Suprapubic skin (tissue), 4 donors: ENCODE measurements around the gene ZNF277. TPM values are rescaled to one million over a fixed set of nuclear protein-coding genes. Genes with fewer than 3 reads are reported as not detected.

Experiments
- DNase-seq, 2 donors: peaks; one replicate each; pipeline ENCODE4 v3.0.0-alpha.2; 2019; ENCODE audit warnings: low spot score in 2 of 2
- H3K27ac ChIP-seq: fragments of 200-600 bp; sonication (generic); one replicate; pipeline ENCODE4 v1.5.1; 2019
- H3K27me3 ChIP-seq: fragments of 200-600 bp; sonication (generic); one replicate; pipeline ENCODE4 v1.5.1; 2019
- H3K36me3 ChIP-seq: fragments of 200-600 bp; sonication (generic); one replicate; pipeline ENCODE4 v1.5.1; 2019
- H3K4me1 ChIP-seq: fragments of 200-600 bp; sonication (generic); one replicate; pipeline ENCODE4 v1.5.1; 2019
- H3K4me3 ChIP-seq: fragments of 200-600 bp; sonication (generic); one replicate; pipeline ENCODE4 v1.5.1; 2019; ENCODE audit warnings: mild to moderate bottlenecking
- H3K9me3 ChIP-seq: fragments of 200-600 bp; sonication (generic); one replicate; pipeline ENCODE4 v1.5.1; 2019
- CTCF ChIP-seq, 2 donors: fragments of 200-600 bp in 1 of 2; fragments of 450-650 bp in 1 of 2; sonication (generic) in 1 of 2; IDR thresholded peaks; one replicate each; pipeline ENCODE4 v1.5.1; 2016 to 2019; ENCODE audit warnings: antibody characterized with exemption in 2 of 2, mild to moderate bottlenecking in 1 of 2, moderate library complexity in 1 of 2
- EP300 ChIP-seq: sonication (generic); formaldehyde crosslinking; IDR thresholded peaks from one replicate; pipeline ENCODE4 v1.6.1; 2017; ENCODE audit warnings: antibody characterized with exemption
- POLR2A ChIP-seq, 2 donors: fragments of 450-650 bp; IDR thresholded peaks; one replicate each; pipeline ENCODE4 v1.6.1; 2017; ENCODE audit warnings: antibody characterized with exemption in 2 of 2, mild to moderate bottlenecking in 2 of 2, moderate library complexity in 2 of 2
- POLR2AphosphoS5 ChIP-seq, 3 donors: sonication (generic); formaldehyde crosslinking; IDR thresholded peaks; one replicate each; pipeline ENCODE4 v1.6.1; 2017; ENCODE audit warnings: antibody characterized with exemption in 3 of 3
- WGBS: methylation state at CpG from one replicate; pipeline ENCODE4 v1.1.5; 2018; 5-methylcytosine and 5-hydroxymethylcytosine counted together
- total RNA-seq, 4 donors: library from RNA; depleted of rRNA; stranded (reverse); fragments of >200 nt; gene quantifications; one replicate each; pipeline ENCODE4 v1.1.0, GENCODE V29; 2016

ZNF277 gene
- total RNA-seq, 4 donors from 2014 or later, result 16.5 to 31.9 (median 25.5) TPM

- no peaks in the 10 kb centered on the region for H3K9me3 ChIP-seq
- TF ChIP-seq POLR2AphosphoS5 (IDR thresholded peaks at IDR 0.05) (no peak), POLR2A (IDR thresholded peaks at IDR 0.05) (no peak), EP300 (no peak), CTCF (IDR thresholded peaks at IDR 0.05) (no peak)
- DNase-seq, result no peak
- no peak overlapping the region for H3K27ac ChIP-seq
- 75% methylated on average over 3 of the region's 3 CpGs for WGBS
- H3K36me3 ChIP-seq, result no peaks in the 10 kb centered on the region
- peaks cover 3% of the 10 kb centered on the region for H3K4me1 ChIP-seq
- no peak overlapping the region for H3K4me3 ChIP-seq
- no peaks in the 10 kb centered on the region for H3K27me3 ChIP-seq
Observed at GRCh38 chr7:112233048-112233697, 26.7 kb downstream of the ZNF277 start.

DNA sequence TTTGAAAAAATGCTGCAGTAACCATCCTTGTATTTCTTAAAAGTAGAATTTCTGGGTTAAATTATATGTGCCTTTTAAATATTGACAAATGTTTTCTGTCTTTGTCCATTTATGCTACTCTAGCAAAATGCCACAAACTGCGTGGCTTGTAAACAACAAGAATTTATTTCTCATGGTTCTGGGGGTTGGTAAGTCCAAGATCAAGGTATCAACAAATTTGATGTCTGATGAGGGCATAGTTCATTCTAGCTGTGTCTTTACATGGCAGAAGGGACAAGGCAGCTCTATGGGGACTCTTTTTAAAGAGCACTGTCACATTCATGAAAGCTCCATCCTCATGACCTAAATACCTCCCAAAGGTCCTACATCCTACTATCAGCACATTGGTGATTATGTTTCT lies 27.7 kb downstream of the ZNF277 start:
- no peak overlapping the region for H3K4me3 ChIP-seq
- H3K9me3 ChIP-seq, result no peaks in the 10 kb centered on the region
- no peak for TF ChIP-seq CTCF (IDR thresholded peaks at IDR 0.05)
- no peak for TF ChIP-seq POLR2AphosphoS5 (IDR thresholded peaks at IDR 0.05)
- no peak for TF ChIP-seq EP300
- H3K27ac ChIP-seq, result no peak overlapping the region
- DNase-seq, result no peak
- WGBS, result 97% methylated on average over 1 of the region's 1 CpG
- H3K36me3 ChIP-seq, result no peaks in the 10 kb centered on the region
- H3K27me3 ChIP-seq, result no peaks in the 10 kb centered on the region
- peaks cover 3% of the 10 kb centered on the region for H3K4me1 ChIP-seq

DNA sequence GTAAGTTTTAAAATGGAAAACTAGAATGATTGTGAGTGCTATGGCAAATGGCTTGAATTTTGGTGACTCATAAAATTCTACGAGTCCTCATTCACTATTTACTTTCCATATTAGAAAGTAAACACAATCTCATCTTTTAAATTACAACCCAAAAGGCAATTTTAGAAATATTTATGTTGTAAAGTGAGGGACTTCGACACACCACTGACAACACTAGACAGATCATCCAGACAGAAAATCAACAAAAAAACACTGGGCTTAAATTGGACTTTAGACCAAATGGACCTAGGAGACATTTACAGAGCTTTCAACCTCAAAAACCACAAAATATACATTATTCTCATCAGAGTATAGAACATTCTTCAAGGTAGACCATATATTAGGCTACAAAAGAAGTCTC lies 30.1 kb downstream of the ZNF277 start:
- no peak for DNase-seq
- Histone ChIP-seq H3K36me3 (no peaks in the 10 kb centered on the region), H3K27me3 (no peaks in the 10 kb centered on the region), H3K4me3 (no peak overlapping the region), H3K4me1 (peaks cover 3% of the 10 kb centered on the region), H3K9me3 (no peaks in the 10 kb centered on the region), H3K27ac (no peak overlapping the region)
- 94% methylated on average over 2 of the region's 2 CpGs for WGBS
- TF ChIP-seq EP300, result no peak

- H3K36me3 ChIP-seq, result no peaks in the 10 kb centered on the region
- no peaks in the 10 kb centered on the region for H3K27me3 ChIP-seq
- H3K4me3 ChIP-seq, result no peak overlapping the region
- no peak for DNase-seq
- no peaks in the 10 kb centered on the region for H3K9me3 ChIP-seq
- peaks cover 1% of the 10 kb centered on the region for H3K4me1 ChIP-seq
- no peak overlapping the region for H3K27ac ChIP-seq
- 94% methylated on average over 3 of the region's 3 CpGs for WGBS
- TF ChIP-seq POLR2A (IDR thresholded peaks at IDR 0.05) (no peak), CTCF (IDR thresholded peaks at IDR 0.05) (no peak), EP300 (no peak), POLR2AphosphoS5 (IDR thresholded peaks at IDR 0.05) (no peak)
Observed at GRCh38 chr7:112238330-112238729, 31.8 kb downstream of the ZNF277 start.

- 81% methylated on average over 9 of the region's 9 CpGs for WGBS
- Histone ChIP-seq H3K36me3 (no peaks in the 10 kb centered on the region), H3K27ac (no peak overlapping the region), H3K27me3 (no peaks in the 10 kb centered on the region), H3K9me3 (no peaks in the 10 kb centered on the region), H3K4me3 (no peak overlapping the region), H3K4me1 (no peaks in the 10 kb centered on the region)
- no peak for TF ChIP-seq POLR2A (IDR thresholded peaks at IDR 0.05)
- TF ChIP-seq CTCF (IDR thresholded peaks at IDR 0.05), result no peak
- no peak for TF ChIP-seq POLR2AphosphoS5 (IDR thresholded peaks at IDR 0.05)
- TF ChIP-seq EP300, result no peak
- DNase-seq, result no peak
Observed at GRCh38 chr7:112238852-112239610, 32.5 kb downstream of the ZNF277 start.
